SK-N-SH (cell line): ENCODE results near the gene AUTS2. TPM values are rescaled to one million over a fixed set of nuclear protein-coding genes. Genes with fewer than 3 reads are reported as not detected.

ENCODE experiments used
- CTCF ChIA-PET: fragments of 300-600, 350-600 bp; formaldehyde crosslinking; extraction: SDS; loops from one replicate; lab custom pipeline; 2021; lab: Yijun Ruan, JAX
- POLR2A ChIA-PET: fragments of 350-600 bp; sonication (Branson Sonifier 250); formaldehyde crosslinking; extraction: SDS; loops from one replicate; lab custom pipeline; 2020; ENCODE audit warnings: antibody characterized with exemption, inconsistent platforms; lab: Yijun Ruan, JAX
- DNase-seq: peaks from one replicate; pipeline ENCODE4 v3.0.0; 2012
- H2AFZ ChIP-seq: fragments of 200-600 bp; sonication (generic); 2 replicates; pipeline ENCODE4 v1.8.1; 2016; ENCODE audit warnings: antibody characterized with exemption, mild to moderate bottlenecking, low read depth
- H3F3A ChIP-seq: fragments of 200-600 bp; sonication (generic); replicated peaks from 2 replicates; pipeline ENCODE3; 2016; ENCODE audit warnings: antibody characterized with exemption, mild to moderate bottlenecking; ENCODE audit not compliant: insufficient read depth
- H3K27ac ChIP-seq, 2 experiments: fragments of 200-500 bp in 1 of 2; fragments of 200-600 bp in 1 of 2; sonication (Bioruptor generic) in 1 of 2; sonication (generic), shearing (Covaris generic) in 1 of 2; 2 replicates each; pipeline versions ENCODE4 v1.5.1 to v1.6.1; 2014 to 2016; ENCODE audit warnings: low read depth in 2 of 2, inconsistent platforms in 1 of 2, low read length in 1 of 2, mild to moderate bottlenecking in 1 of 2, mixed read lengths in 1 of 2
- H3K27me3 ChIP-seq: fragments of 200-600 bp; sonication (generic), shearing (Covaris generic); 2 replicates; pipeline ENCODE4 v1.6.1; 2016; ENCODE audit warnings: mixed run types; ENCODE audit not compliant: insufficient read depth
- H3K36me3 ChIP-seq, 2 experiments: fragments of 200-500 bp in 1 of 2; fragments of 200-600 bp in 1 of 2; sonication (Bioruptor generic) in 1 of 2; sonication (generic) in 1 of 2; replicated peaks in 1 of 2; 2 replicates each; pipeline versions ENCODE3 to v1.5.1; 2014 to 2016; ENCODE audit warnings: low read length in 1 of 2, mild to moderate bottlenecking in 1 of 2; ENCODE audit not compliant: insufficient read depth in 2 of 2, control insufficient read depth in 1 of 2
- H3K4me1 ChIP-seq, 2 experiments: fragments of 200-500 bp in 1 of 2; fragments of 200-600 bp in 1 of 2; sonication (Bioruptor generic) in 1 of 2; sonication (generic), shearing (Covaris generic) in 1 of 2; 2 replicates each; pipeline versions ENCODE4 v1.5.1 to v1.6.1; 2014 to 2016; ENCODE audit warnings: low read depth in 1 of 2, low read length in 1 of 2, mixed run types in 1 of 2; ENCODE audit not compliant: insufficient read depth in 2 of 2, control insufficient read depth in 1 of 2
- H3K4me2 ChIP-seq: fragments of 200-600 bp; sonication (generic), shearing (Covaris generic); 2 replicates; pipeline ENCODE4 v1.6.1; 2017; ENCODE audit warnings: mixed run types
- H3K4me3 ChIP-seq, 2 experiments: fragments of 200-500 bp in 1 of 2; fragments of 200-600 bp in 1 of 2; sonication (Bioruptor generic) in 1 of 2; sonication (generic), shearing (Covaris generic) in 1 of 2; 2 replicates each; pipeline versions ENCODE4 v1.5.1 to v1.8.1; 2014 to 2016; ENCODE audit warnings: low read depth in 2 of 2, inconsistent platforms in 1 of 2, low read length in 1 of 2, mild to moderate bottlenecking in 1 of 2, mixed read lengths in 1 of 2, moderate library complexity in 1 of 2
- H3K79me2 ChIP-seq: fragments of 200-600 bp; sonication (generic); 2 replicates; pipeline ENCODE4 v1.8.1; 2017; ENCODE audit warnings: mild to moderate bottlenecking; ENCODE audit not compliant: insufficient read depth
- H3K9ac ChIP-seq: fragments of 200-600 bp; sonication (generic); 2 replicates; pipeline ENCODE4 v1.6.1; 2017; ENCODE audit warnings: mixed run types
- H3K9me2 ChIP-seq: fragments of 200-600 bp; sonication (generic); 2 replicates; pipeline ENCODE4 v1.6.1; 2017; ENCODE audit warnings: mixed run types
- H3K9me3 ChIP-seq: fragments of 200-600 bp; sonication (generic); 2 replicates; pipeline ENCODE4 v1.6.1; 2017; ENCODE audit warnings: mixed run types, mild to moderate bottlenecking, moderate library complexity
- H4K20me1 ChIP-seq: fragments of 200-600 bp; sonication (generic); 2 replicates; pipeline ENCODE4 v1.6.1; 2017; ENCODE audit warnings: mild to moderate bottlenecking, mixed run types; ENCODE audit not compliant: insufficient read depth
- CHD2 ChIP-seq: fragments of 150-350 bp; IDR thresholded peaks from 2 replicates; pipeline ENCODE4 v1.6.1; 2018; ENCODE audit warnings: low read length; ENCODE audit not compliant: partially characterized antibody
- CTCF ChIP-seq: fragments of 200-600 bp; sonication (generic); IDR thresholded peaks from 2 replicates; pipeline ENCODE4 v1.6.1; 2017; ENCODE audit warnings: antibody characterized with exemption, mild to moderate bottlenecking, moderate library complexity
- FOXJ3 ChIP-seq: sonication (generic); formaldehyde crosslinking; IDR thresholded peaks from 2 replicates; pipeline ENCODE4 v1.5.1; 2020; ENCODE audit warnings: mild to moderate bottlenecking, missing genetic modification reagents
- GATA2 ChIP-seq: sonication (generic); formaldehyde crosslinking; IDR thresholded peaks from 2 replicates; pipeline ENCODE4 v1.5.0; 2020; ENCODE audit warnings: mild to moderate bottlenecking, missing genetic modification reagents
- IRF3 ChIP-seq: fragments of 150-350 bp; IDR thresholded peaks from 2 replicates; pipeline ENCODE4 v1.6.1; 2016; ENCODE audit warnings: mild to moderate bottlenecking, low read depth, low read length
- JUND ChIP-seq: IDR thresholded peaks from 2 replicates; pipeline ENCODE4 v1.4.0; 2012
- MEF2A ChIP-seq: IDR thresholded peaks from 2 replicates; pipeline ENCODE4 v1.4.0; 2012; ENCODE audit warnings: low read depth, borderline replicate concordance
- MXI1 ChIP-seq: IDR thresholded peaks from 2 replicates; pipeline ENCODE4 v1.6.1; 2012; ENCODE audit warnings: mild to moderate bottlenecking, low read depth, low read length, improper control_type of control experiment
- NFIC ChIP-seq: IDR thresholded peaks from 2 replicates; pipeline ENCODE4 v1.4.0; 2012; ENCODE audit warnings: borderline replicate concordance
- PBX3 ChIP-seq: IDR thresholded peaks from 2 replicates; pipeline ENCODE4; 2012
- POLR2AphosphoS5 ChIP-seq: IDR thresholded peaks from 2 replicates; pipeline ENCODE4 v1.6.1; 2012; ENCODE audit warnings: low read depth, low read length
- RAD21 ChIP-seq: IDR thresholded peaks from 2 replicates; pipeline ENCODE4 v1.6.1; 2012; ENCODE audit warnings: mild to moderate bottlenecking, low read length
- RCOR1 ChIP-seq: fragments of 150-350 bp; IDR thresholded peaks from 2 replicates; pipeline ENCODE4 v1.6.1; 2017; ENCODE audit warnings: antibody characterized with exemption, low read length
- REST ChIP-seq: IDR thresholded peaks from 2 replicates; pipeline ENCODE4 v1.6.1; 2012; ENCODE audit warnings: mild to moderate bottlenecking, low read depth, low read length, moderate library complexity
- RFX5 ChIP-seq: IDR thresholded peaks from 2 replicates; pipeline ENCODE4 v1.6.1; 2012; ENCODE audit warnings: mild to moderate bottlenecking, improper control_type of control experiment, low read length
- RXRA ChIP-seq: IDR thresholded peaks from 2 replicates; pipeline ENCODE4 v1.4.0; 2012; ENCODE audit warnings: low read depth, mild to moderate bottlenecking, borderline replicate concordance
- SMC3 ChIP-seq: IDR thresholded peaks from 2 replicates; pipeline ENCODE4 v1.6.1; 2012; ENCODE audit warnings: low read depth, low read length, improper control_type of control experiment
- TAF1 ChIP-seq: IDR thresholded peaks from 2 replicates; pipeline ENCODE4 v1.6.1; 2012; ENCODE audit warnings: low read depth, mild to moderate bottlenecking, low read length, moderate library complexity, borderline replicate concordance
- TCF12 ChIP-seq: IDR thresholded peaks from 2 replicates; pipeline ENCODE4 v1.4.0; 2012
- USF2 ChIP-seq: fragments of 150-350 bp; IDR thresholded peaks from 2 replicates; pipeline ENCODE4 v1.6.1; 2017; ENCODE audit warnings: antibody characterized with exemption, low read length, low read depth, borderline replicate concordance
- ZBTB33 ChIP-seq: IDR thresholded peaks from 2 replicates; pipeline ENCODE4 v1.4.0; 2012; ENCODE audit warnings: low read depth, borderline replicate concordance
- WGBS: methylation state at CpG from one replicate; pipeline ENCODE4 v1.1.6; 2017; ENCODE audit warnings: low lambda C conversion rate; 5-methylcytosine and 5-hydroxymethylcytosine counted together
- polyA plus RNA-seq, 3 experiments: library from polyadenylated mRNA; depleted of rRNA; stranded (reverse); fragments of >200 nt; gene quantifications; 2 replicates each; pipeline ENCODE4 v1.2.3, GENCODE V29; 2012

The AUTS2 gene
- polyA plus RNA-seq, 1 of the 3 experiments (the other 2 are of a cell fraction), result 15.6 TPM

GRCh38 chr7:70614237-70615045 is 1016.2 kb downstream of the AUTS2 start:
- 10% methylated on average over 13 of the region's 13 CpGs for WGBS
- H3K36me3 ChIP-seq, result no peaks in the 10 kb centered on the region
- H3K4me2 ChIP-seq, result peak overlapping the region; percentile 68
- H3K9me3 ChIP-seq, result no peaks in the 10 kb centered on the region
- H3K79me2 ChIP-seq, result no peaks in the 10 kb centered on the region
- peaks cover 4% of the 10 kb centered on the region for H3F3A ChIP-seq
- H3K9ac ChIP-seq, result peak overlapping the region; percentile 7; the same call in 1 of the 2 replicates
- POLR2A ChIA-PET, result interaction anchor here (0.8 to 1.7 kb wide), 4 partner anchors 15 to 81 kb away, joined by 3 to 6 read pairs (median 4); no protein-coding TSS in a partner anchor
- no peaks in the 10 kb centered on the region for H3K27me3 ChIP-seq
- H3K4me3 ChIP-seq, result peak overlapping the region; percentile 20 to 24; a peak in 3 of 4 replicates
- no peaks in the 10 kb centered on the region for H3K9me2 ChIP-seq
- no peaks in the 10 kb centered on the region for H4K20me1 ChIP-seq
- peak overlapping the region; percentile 14; the same call in 1 of the 2 replicates for H2AFZ ChIP-seq
- peaks cover 0 to 40% of the 10 kb centered on the region in 2 experiments; a peak in 3 of 4 replicates for H3K4me1 ChIP-seq
- H3K27ac ChIP-seq, result peak overlapping the region; percentile 54 to 91
- DNase-seq, result peak; percentile 91
- CTCF ChIA-PET, result interaction anchor here (0.7 to 1.4 kb wide), 4 partner anchors 30 to 1423 kb away, joined by 3 to 4 read pairs (median 3); no protein-coding TSS in a partner anchor
- TF ChIP-seq TAF1, result no peak; the same call in 1 of the 2 replicates
- TF ChIP-seq NFIC, result peak; percentile 97
- TF ChIP-seq IRF3, result no peak
- no peak for TF ChIP-seq REST
- peak; percentile 42; the same call in 1 of the 2 replicates for TF ChIP-seq JUND
- TF ChIP-seq TCF12, result peak; percentile 89
- peak; percentile 80 for TF ChIP-seq PBX3
- TF ChIP-seq USF2, result no peak
- no peak for TF ChIP-seq RFX5
- no peak for TF ChIP-seq MEF2A
- TF ChIP-seq FOXJ3 (CRISPR knock-in tag), result peak; percentile 87
- TF ChIP-seq SMC3, result no peak; the same call in 1 of the 2 replicates
- peak; percentile 18 for TF ChIP-seq RAD21
- peak; percentile 70; the same call in 1 of the 2 replicates for TF ChIP-seq RCOR1
- TF ChIP-seq CHD2, result peak; percentile 76
- no peak for TF ChIP-seq CTCF
- TF ChIP-seq ZBTB33, result no peak
- peak; percentile 97 for TF ChIP-seq MXI1
- TF ChIP-seq RXRA, result no peak; the same call in 1 of the 2 replicates
- peak; percentile 23; the same call in 1 of the 2 replicates for TF ChIP-seq POLR2AphosphoS5
- peak; percentile 66 for TF ChIP-seq GATA2 (CRISPR knock-in tag)
